HG03460 (cell line): ENCODE measurements around the gene RAF1.
"Not testable (repeated sequence)": the region's sequence is repeated elsewhere in the genome, so short reads cannot be mapped to it uniquely, and the experiment has no call there.

Experiments used
- ATAC-seq: cut with Tn5 transposase; IDR thresholded peaks from one replicate; pipeline ENCODE4 v1.9.1; 2021; ENCODE audit not compliant: unreplicated experiment

RAF1 gene

GRCh38 chr3:12643010-12643380, 20.9 kb downstream of the RAF1 start:
- ATAC-seq = no peak

GRCh38 chr3:12640853-12641252, 23.1 kb downstream of the RAF1 start:
- ATAC-seq = not testable (repeated sequence)

GRCh38 chr3:12638105-12638504, 25.8 kb downstream of the RAF1 start:
- no peak for ATAC-seq

- no peak for ATAC-seq
Observed at GRCh38 chr3:12633108-12633507, 30.8 kb downstream of the RAF1 start.

GRCh38 chr3:12632523-12632922, 31.4 kb downstream of the RAF1 start:
- no peak for ATAC-seq

GRCh38 chr3:12630843-12631242, 33.1 kb downstream of the RAF1 start:
- not testable (repeated sequence) for ATAC-seq

GRCh38 chr3:12630292-12630691, 33.6 kb downstream of the RAF1 start:
- no peak for ATAC-seq

- ATAC-seq = no peak
Observed at GRCh38 chr3:12629560-12629959, 34.4 kb downstream of the RAF1 start.

- ATAC-seq = no peak
Observed at GRCh38 chr3:12628813-12629212, 35.1 kb downstream of the RAF1 start.

- no peak for ATAC-seq
Observed at GRCh38 chr3:12627370-12627769, 36.5 kb downstream of the RAF1 start.

- ATAC-seq = not testable (repeated sequence)
Observed at GRCh38 chr3:12624964-12625363, 39.0 kb downstream of the RAF1 start.

GRCh38 chr3:12624056-12624455, 39.9 kb downstream of the RAF1 start:
- no peak for ATAC-seq

GRCh38 chr3:12622335-12622734, 41.6 kb downstream of the RAF1 start:
- no peak for ATAC-seq

- no peak for ATAC-seq
Observed at GRCh38 chr3:12620729-12621128, 43.2 kb downstream of the RAF1 start.

GRCh38 chr3:12620305-12620704, 43.6 kb downstream of the RAF1 start:
- ATAC-seq = no peak

- no peak for ATAC-seq
Observed at GRCh38 chr3:12618426-12618825, 45.5 kb downstream of the RAF1 start.

GRCh38 chr3:12615266-12615665, 48.7 kb downstream of the RAF1 start:
- no peak for ATAC-seq

GRCh38 chr3:12613250-12613649, 50.7 kb downstream of the RAF1 start:
- no peak for ATAC-seq

- no peak for ATAC-seq
Observed at GRCh38 chr3:12612514-12613226, 51.2 kb downstream of the RAF1 start.

GRCh38 chr3:12611117-12611516, 52.8 kb downstream of the RAF1 start:
- no peak for ATAC-seq

- ATAC-seq = no peak
Observed at GRCh38 chr3:12608376-12608775, 55.5 kb downstream of the RAF1 start.

GRCh38 chr3:12603969-12604368, 59.9 kb downstream of the RAF1 start:
- ATAC-seq = no peak

- ATAC-seq = no peak
Observed at GRCh38 chr3:12601072-12601471, 62.8 kb downstream of the RAF1 start.
